Stomach (tissue), 9 donors: ENCODE measurements around the gene PSMA6. TPM values are rescaled to one million over a fixed set of nuclear protein-coding genes. Genes with fewer than 3 reads are reported as not detected.

ENCODE experiments used
- DNase-seq, 2 donors: peaks; one replicate each; pipeline versions ENCODE4 v3.0.0 to v3.0.0-alpha.2; 2013 to 2019
- H3K27ac ChIP-seq, 5 donors: fragments of 200-600 bp in 4 of 5; sonication (generic) in 4 of 5; one replicate each; pipeline ENCODE4 v1.5.1; 2013 to 2019; ENCODE audit warnings: mild to moderate bottlenecking in 1 of 5, moderate library complexity in 1 of 5
- H3K27me3 ChIP-seq, 3 donors: fragments of 200-600 bp; sonication (generic); one replicate each; pipeline ENCODE4 v1.5.1; 2017 to 2019; ENCODE audit warnings: mixed run types in 1 of 3
- H3K36me3 ChIP-seq, 4 donors: fragments of 200-600 bp; sonication (generic); 1 replicate in 3 of 4; 2 replicates in 1 of 4; pipeline ENCODE4 v1.5.1; 2016 to 2019
- H3K4me1 ChIP-seq, 4 donors: fragments of 200-600 bp; sonication (generic); one replicate each; pipeline ENCODE4 v1.5.1; 2016 to 2019
- H3K4me3 ChIP-seq, 4 donors: fragments of 200-600 bp; sonication (generic) in 3 of 4; one replicate each; pipeline ENCODE4 v1.5.1; 2016 to 2019; ENCODE audit warnings: mild to moderate bottlenecking in 1 of 4
- H3K9me3 ChIP-seq, 4 donors: fragments of 200-600 bp; sonication (generic); one replicate each; pipeline ENCODE4 v1.5.1; 2016 to 2019
- EP300 ChIP-seq: sonication (generic); formaldehyde crosslinking; IDR thresholded peaks from one replicate; pipeline ENCODE4 v1.6.1; 2017; ENCODE audit warnings: antibody characterized with exemption
- POLR2A ChIP-seq, 4 donors: fragments of 450-650 bp; IDR thresholded peaks; one replicate each; pipeline ENCODE4 v1.6.1; 2016; ENCODE audit warnings: antibody characterized with exemption in 4 of 4, control low read depth in 2 of 4, mild to moderate bottlenecking in 1 of 4, moderate library complexity in 1 of 4
- POLR2AphosphoS5 ChIP-seq, 3 donors: sonication (generic); formaldehyde crosslinking; IDR thresholded peaks; one replicate each; pipeline ENCODE4 v1.6.1; 2016; ENCODE audit warnings: antibody characterized with exemption in 3 of 3
- WGBS, 5 donors: extraction: QIAGEN DNeasy Blood & Tissue Kit in 3 of 5; methylation state at CpG; one replicate each; pipeline versions ENCODE4 v1.1.5 to v1.1.7; 2013 to 2018; 5-methylcytosine and 5-hydroxymethylcytosine counted together
- intact Hi-C: fragments of 100-400 bp; cut with DNase I; formaldehyde crosslinking; loops from one replicate; pipeline ENCODE4 v1.15.1; 2023; ENCODE audit warnings: low total_unique reads
- polyA plus RNA-seq, 3 donors: library from polyadenylated mRNA; stranded (reverse); fragments of 200-250 nt; gene quantifications; one replicate each; pipeline ENCODE4 v1.2.3, GENCODE V29; 2013
- total RNA-seq, 5 donors: library from RNA; depleted of rRNA; stranded (reverse); fragments of >200 nt; gene quantifications; one replicate each; pipeline versions ENCODE4 v1.1.0 to v1.2.3, GENCODE V29; 2014 to 2016
- TF ChIP-seq, protein P1 (sequence below), 7 experiments: fragments of 450-650 bp in 4 of 7; fragments of 200-600 bp in 3 of 7; sonication (generic) in 3 of 7; IDR thresholded peaks; one replicate each; pipeline ENCODE4 v1.5.1; 2016 to 2019; ENCODE audit warnings: antibody characterized with exemption in 7 of 7, control low read depth in 2 of 7, mild to moderate bottlenecking in 1 of 7
- donor health status: healthy with polysubstance abuse.
- donor health status: Bipolar disorder and iron deficiency.
- donor health status: healthy.

PSMA6 gene
- total and polyA plus RNA-seq, 8 donors: 10.7 to 202 (median 159) TPM

DNA sequence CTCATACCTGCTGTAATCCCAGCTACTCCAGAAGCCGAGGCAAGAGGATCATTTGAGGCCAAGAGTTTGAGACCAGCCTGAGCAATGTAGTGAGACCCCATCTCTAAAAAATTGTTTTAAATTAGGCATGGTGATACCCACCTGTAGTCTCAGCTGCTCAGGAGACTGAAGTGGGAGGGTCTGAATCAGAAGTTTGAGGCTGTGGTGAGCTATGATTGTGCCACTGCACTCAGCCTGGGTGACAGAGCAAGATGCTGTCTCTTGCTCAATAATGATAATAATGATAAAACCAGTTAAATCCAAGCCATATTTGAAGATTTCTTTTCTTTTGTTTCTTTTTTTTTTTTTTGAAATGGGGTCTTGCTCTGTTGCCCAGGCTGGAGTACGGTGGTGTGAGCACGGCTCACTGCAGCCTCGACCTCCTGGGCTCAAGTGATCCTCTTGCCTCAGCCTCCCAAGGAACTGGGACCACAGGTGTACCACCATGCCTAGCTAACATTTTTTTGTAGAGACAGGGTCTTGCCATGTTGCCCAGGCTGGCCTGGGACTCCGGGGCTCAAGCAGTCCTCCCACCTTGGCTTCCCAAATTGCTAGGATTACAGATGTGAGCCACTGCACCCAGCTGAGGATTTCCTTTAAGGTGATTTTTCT is 12.8 kb downstream of the PSMA6 start:
- TF ChIP-seq POLR2AphosphoS5 (IDR thresholded peaks at IDR 0.05) (no peak), POLR2A (IDR thresholded peaks at IDR 0.05) (no peak), EP300 (no peak)
- TF ChIP-seq, protein P1, sequence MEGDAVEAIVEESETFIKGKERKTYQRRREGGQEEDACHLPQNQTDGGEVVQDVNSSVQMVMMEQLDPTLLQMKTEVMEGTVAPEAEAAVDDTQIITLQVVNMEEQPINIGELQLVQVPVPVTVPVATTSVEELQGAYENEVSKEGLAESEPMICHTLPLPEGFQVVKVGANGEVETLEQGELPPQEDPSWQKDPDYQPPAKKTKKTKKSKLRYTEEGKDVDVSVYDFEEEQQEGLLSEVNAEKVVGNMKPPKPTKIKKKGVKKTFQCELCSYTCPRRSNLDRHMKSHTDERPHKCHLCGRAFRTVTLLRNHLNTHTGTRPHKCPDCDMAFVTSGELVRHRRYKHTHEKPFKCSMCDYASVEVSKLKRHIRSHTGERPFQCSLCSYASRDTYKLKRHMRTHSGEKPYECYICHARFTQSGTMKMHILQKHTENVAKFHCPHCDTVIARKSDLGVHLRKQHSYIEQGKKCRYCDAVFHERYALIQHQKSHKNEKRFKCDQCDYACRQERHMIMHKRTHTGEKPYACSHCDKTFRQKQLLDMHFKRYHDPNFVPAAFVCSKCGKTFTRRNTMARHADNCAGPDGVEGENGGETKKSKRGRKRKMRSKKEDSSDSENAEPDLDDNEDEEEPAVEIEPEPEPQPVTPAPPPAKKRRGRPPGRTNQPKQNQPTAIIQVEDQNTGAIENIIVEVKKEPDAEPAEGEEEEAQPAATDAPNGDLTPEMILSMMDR (IDR thresholded peaks at IDR 0.05): no peak
- H3K27me3 ChIP-seq: no peaks in the 10 kb centered on the region
- no peak overlapping the region for H3K4me3 ChIP-seq
- intact Hi-C loops: no loop called here
- no peak overlapping the region for H3K27ac ChIP-seq
- 95 to 98% (median 97%) methylated on average over 5 of the region's 5 CpGs for WGBS, 5 donors
- no peak for DNase-seq
- peaks cover 12 to 28% (median 24%) of the 10 kb centered on the region in 4 donors for H3K36me3 ChIP-seq
- H3K4me1 ChIP-seq: peaks cover 2 to 35% (median 19%) of the 10 kb centered on the region in 4 donors
- H3K9me3 ChIP-seq: no peaks in the 10 kb centered on the region

DNA sequence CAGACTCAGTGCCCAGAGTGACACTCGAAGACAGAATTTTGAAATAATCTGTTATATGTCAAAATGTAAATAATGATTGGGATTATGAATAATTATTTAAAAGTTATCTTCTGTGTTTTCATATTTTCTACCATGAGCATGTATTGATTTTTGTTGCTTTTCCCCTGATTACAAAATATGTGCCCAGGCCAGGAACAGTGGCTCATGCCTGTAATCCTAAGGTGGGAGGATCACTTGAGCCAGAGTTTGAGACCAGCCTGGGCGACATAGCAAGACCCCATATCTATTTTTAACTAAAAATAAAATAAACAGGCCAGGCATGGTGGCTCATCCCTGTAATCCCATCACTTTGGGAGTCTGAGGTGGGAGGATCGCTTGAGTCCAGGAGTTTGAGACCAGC is 13.5 kb downstream of the PSMA6 start:
- TF ChIP-seq POLR2A (IDR thresholded peaks at IDR 0.05) (no peak), EP300 (no peak), POLR2AphosphoS5 (IDR thresholded peaks at IDR 0.05) (no peak)
- TF ChIP-seq, protein P1 (IDR thresholded peaks at IDR 0.05): no peak
- intact Hi-C loops: no loop called here
- peaks cover 19 to 35% (median 31%) of the 10 kb centered on the region in 4 donors for H3K36me3 ChIP-seq
- H3K27ac ChIP-seq: no peak overlapping the region
- no peaks in the 10 kb centered on the region for H3K9me3 ChIP-seq
- WGBS, 5 donors: 86 to 94% (median 92%) methylated on average over 3 of the region's 3 CpGs
- no peak overlapping the region for H3K4me3 ChIP-seq
- H3K27me3 ChIP-seq: no peaks in the 10 kb centered on the region
- no peak for DNase-seq
- H3K4me1 ChIP-seq: peaks cover 0 to 28% (median 14%) of the 10 kb centered on the region in 4 donors

DNA sequence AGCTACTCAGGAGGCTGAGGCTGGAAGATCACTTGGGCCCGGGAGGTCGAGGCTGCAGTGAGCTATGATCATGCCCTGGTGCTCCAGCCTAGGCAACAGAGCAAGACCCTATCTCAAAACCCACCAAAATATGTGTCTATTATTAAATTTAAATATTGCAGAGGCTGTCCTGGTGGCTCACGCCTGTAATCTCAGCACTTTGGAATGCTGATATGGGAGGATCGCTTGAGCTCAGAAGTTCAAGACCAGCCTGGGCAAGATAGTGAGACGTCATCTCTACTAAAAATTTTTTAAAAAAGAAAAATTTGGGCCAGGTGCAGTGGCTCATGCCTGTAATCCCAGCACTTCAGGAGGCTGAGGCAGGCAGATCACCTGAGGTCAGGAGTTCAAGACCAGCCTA is 13.9 kb downstream of the PSMA6 start:
- H3K27ac ChIP-seq: no peak overlapping the region
- 82 to 100% (median 97%) methylated on average over 5 of the region's 5 CpGs for WGBS, 5 donors
- TF ChIP-seq EP300 (no peak), POLR2A (IDR thresholded peaks at IDR 0.05) (no peak), POLR2AphosphoS5 (IDR thresholded peaks at IDR 0.05) (no peak)
- TF ChIP-seq, protein P1 (IDR thresholded peaks at IDR 0.05): no peak

GRCh38 chr14:35317820-35318219 is 25.6 kb downstream of the PSMA6 start:
- H3K36me3 ChIP-seq: peaks cover 51 to 69% (median 68%) of the 10 kb centered on the region in 4 donors

More for the DNA sequence above, 13.9 kb downstream of the PSMA6 start:
- no peak overlapping the region for H3K4me3 ChIP-seq
- H3K4me1 ChIP-seq: peaks cover 0 to 24% (median 12%) of the 10 kb centered on the region in 4 donors
- H3K36me3 ChIP-seq: peaks cover 19 to 40% (median 36%) of the 10 kb centered on the region in 4 donors
- H3K27me3 ChIP-seq: no peaks in the 10 kb centered on the region
- intact Hi-C loops: no loop called here
- no peaks in the 10 kb centered on the region for H3K9me3 ChIP-seq
- no peak for DNase-seq

More at GRCh38 chr14:35317820-35318219, 25.6 kb downstream of the PSMA6 start:
- no peak for DNase-seq
- H3K27ac ChIP-seq: no peak overlapping the region
- intact Hi-C loops: no loop called here
- H3K27me3 ChIP-seq: no peaks in the 10 kb centered on the region
- no peak overlapping the region for H3K4me3 ChIP-seq
- H3K4me1 ChIP-seq: no peaks in the 10 kb centered on the region
- WGBS, 5 donors: 91 to 100% (median 97%) methylated on average over 3 of the region's 3 CpGs
- TF ChIP-seq POLR2AphosphoS5 (IDR thresholded peaks at IDR 0.05) (no peak), EP300 (no peak)
- TF ChIP-seq, protein P1 (IDR thresholded peaks at IDR 0.05): no peak
- no peaks in the 10 kb centered on the region for H3K9me3 ChIP-seq
